Measurements from ENCODE around the gene ACADS.

Gene ACADS, protein sequence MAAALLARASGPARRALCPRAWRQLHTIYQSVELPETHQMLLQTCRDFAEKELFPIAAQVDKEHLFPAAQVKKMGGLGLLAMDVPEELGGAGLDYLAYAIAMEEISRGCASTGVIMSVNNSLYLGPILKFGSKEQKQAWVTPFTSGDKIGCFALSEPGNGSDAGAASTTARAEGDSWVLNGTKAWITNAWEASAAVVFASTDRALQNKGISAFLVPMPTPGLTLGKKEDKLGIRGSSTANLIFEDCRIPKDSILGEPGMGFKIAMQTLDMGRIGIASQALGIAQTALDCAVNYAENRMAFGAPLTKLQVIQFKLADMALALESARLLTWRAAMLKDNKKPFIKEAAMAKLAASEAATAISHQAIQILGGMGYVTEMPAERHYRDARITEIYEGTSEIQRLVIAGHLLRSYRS

DNA sequence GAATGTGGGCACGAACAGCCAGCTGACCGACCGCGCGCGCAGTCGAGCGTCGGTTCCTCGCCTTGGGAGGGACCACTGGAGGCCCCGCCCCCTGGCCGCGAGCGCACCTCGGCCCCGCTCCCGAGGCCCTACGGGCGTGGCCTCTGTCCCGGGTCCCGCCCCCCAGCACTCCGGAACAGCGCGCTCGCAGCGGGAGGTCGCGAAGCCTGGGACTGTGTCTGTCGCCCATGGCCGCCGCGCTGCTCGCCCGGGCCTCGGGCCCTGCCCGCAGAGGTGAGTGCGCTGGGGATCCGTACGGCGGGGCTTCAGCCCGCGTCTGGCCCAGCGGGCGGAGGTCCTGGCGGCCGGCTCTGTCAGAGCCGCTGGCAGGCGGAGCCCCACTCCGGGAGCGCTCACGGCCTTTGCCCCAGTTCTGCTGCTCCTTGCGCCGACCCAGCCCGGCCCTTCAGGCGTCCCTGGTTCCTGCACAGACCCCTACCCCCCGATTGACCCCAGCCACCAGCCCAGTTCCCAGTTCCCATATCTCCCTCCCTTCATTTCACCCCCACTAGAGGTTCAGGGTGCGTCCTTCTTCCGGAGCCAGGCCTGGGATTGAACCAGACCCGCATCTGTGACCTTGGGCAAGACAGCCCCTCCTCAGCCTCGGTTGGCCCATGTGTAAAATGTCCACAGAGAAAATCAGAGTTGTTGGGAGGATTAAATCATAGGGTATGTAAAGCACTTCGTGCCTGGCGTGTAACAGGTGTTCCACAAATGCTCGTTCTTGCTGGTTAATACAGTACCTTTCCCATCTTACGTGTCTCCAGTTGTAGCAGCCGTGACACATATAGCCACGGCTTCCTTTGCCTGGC is at the start of gene ACADS:
ACADS (plus strand) TSS at position 168 of the 851 bp plus-strand sequence; CDS start at position 228, 60 bp downstream.
- H3K9me3 ChIP-seq (ENCODE audit: control insufficient read depth, insufficient read depth, low read depth, low read length) = no peaks in the 10 kb centered on the region
- H3K27ac ChIP-seq (ENCODE audit: extremely low read depth, low read depth, low read length) = peak within 1 kb of the TSS; percentile 40; the same call in 1 of the 2 replicates
- H3K4me3 ChIP-seq (ENCODE audit: low read depth, low read length) = peak within 1 kb of the TSS; percentile 64
- ChIA-PET CTCF (interaction anchor here (1.2 kb wide), 1 partner anchor 11 kb away, joined by 6 read pairs; no protein-coding TSS in a partner anchor), POLR2A (interaction anchor here (1.0 kb wide), 2 partner anchors 14 to 144 kb away, joined by 4 read pairs; partner anchors contain the start of gene POP5)
- H3K36me3 ChIP-seq (ENCODE audit: control insufficient read depth in 2 of 2, insufficient read depth in 1 of 2, low read length in 2 of 2) = peaks cover 24 to 73% of the 10 kb centered on the region in 2 experiments
- H3K4me1 ChIP-seq (ENCODE audit: control insufficient read depth, insufficient read depth, low read length) = no peaks in the 10 kb centered on the region; the same call in none of the 2 replicates
- TF ChIP-seq ZEB2 (tag by site-specific recombination; IDR thresholded peaks at IDR 0.05) = peak; percentile 76
- TF ChIP-seq, protein P1, sequence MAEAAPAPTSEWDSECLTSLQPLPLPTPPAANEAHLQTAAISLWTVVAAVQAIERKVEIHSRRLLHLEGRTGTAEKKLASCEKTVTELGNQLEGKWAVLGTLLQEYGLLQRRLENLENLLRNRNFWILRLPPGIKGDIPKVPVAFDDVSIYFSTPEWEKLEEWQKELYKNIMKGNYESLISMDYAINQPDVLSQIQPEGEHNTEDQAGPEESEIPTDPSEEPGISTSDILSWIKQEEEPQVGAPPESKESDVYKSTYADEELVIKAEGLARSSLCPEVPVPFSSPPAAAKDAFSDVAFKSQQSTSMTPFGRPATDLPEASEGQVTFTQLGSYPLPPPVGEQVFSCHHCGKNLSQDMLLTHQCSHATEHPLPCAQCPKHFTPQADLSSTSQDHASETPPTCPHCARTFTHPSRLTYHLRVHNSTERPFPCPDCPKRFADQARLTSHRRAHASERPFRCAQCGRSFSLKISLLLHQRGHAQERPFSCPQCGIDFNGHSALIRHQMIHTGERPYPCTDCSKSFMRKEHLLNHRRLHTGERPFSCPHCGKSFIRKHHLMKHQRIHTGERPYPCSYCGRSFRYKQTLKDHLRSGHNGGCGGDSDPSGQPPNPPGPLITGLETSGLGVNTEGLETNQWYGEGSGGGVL (tag by site-specific recombination; IDR thresholded peaks at IDR 0.05) = peak; percentile 9; the same call in 1 of the 2 replicates
- no peak for TF ChIP-seq ZNF529 (tag by site-specific recombination; IDR thresholded peaks at IDR 0.05; ENCODE audit: insufficient replicate concordance)
- TF ChIP-seq ZNF335 (tag by site-specific recombination; conservative IDR thresholded peaks at IDR 0.05) = no peak
- TF ChIP-seq, protein P2, sequence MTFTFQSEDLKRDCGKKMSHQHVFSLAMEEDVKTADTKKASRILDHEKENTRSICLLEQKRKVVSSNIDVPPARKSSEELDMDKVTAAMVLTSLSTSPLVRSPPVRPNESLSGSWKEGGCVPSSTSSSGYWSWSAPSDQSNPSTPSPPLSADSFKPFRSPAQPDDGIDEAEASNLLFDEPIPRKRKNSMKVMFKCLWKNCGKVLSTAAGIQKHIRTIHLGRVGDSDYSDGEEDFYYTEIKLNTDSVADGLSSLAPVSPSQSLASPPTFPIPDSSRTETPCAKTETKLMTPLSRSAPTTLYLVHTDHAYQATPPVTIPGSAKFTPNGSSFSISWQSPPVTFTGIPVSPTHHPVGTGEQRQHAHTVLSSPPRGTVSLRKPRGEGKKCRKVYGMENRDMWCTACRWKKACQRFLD (tag by site-specific recombination; IDR thresholded peaks at IDR 0.05) = no peak
- TF ChIP-seq, protein P3, sequence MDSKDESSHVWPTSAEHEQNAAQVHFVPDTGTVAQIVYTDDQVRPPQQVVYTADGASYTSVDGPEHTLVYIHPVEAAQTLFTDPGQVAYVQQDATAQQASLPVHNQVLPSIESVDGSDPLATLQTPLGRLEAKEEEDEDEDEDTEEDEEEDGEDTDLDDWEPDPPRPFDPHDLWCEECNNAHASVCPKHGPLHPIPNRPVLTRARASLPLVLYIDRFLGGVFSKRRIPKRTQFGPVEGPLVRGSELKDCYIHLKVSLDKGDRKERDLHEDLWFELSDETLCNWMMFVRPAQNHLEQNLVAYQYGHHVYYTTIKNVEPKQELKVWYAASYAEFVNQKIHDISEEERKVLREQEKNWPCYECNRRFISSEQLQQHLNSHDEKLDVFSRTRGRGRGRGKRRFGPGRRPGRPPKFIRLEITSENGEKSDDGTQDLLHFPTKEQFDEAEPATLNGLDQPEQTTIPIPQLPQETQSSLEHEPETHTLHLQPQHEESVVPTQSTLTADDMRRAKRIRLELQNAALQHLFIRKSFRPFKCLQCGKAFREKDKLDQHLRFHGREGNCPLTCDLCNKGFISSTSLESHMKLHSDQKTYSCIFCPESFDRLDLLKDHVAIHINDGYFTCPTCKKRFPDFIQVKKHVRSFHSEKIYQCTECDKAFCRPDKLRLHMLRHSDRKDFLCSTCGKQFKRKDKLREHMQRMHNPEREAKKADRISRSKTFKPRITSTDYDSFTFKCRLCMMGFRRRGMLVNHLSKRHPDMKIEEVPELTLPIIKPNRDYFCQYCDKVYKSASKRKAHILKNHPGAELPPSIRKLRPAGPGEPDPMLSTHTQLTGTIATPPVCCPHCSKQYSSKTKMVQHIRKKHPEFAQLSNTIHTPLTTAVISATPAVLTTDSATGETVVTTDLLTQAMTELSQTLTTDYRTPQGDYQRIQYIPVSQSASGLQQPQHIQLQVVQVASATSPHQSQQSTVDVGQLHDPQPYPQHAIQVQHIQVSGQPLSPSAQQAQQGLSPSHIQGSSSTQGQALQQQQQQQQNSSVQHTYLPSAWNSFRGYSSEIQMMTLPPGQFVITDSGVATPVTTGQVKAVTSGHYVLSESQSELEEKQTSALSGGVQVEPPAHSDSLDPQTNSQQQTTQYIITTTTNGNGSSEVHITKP (tag by site-specific recombination; IDR thresholded peaks at IDR 0.05) = peak; percentile 54; the same call in 1 of the 2 replicates
- TF ChIP-seq ZNF23 (tag by site-specific recombination; IDR thresholded peaks at IDR 0.05; ENCODE audit: borderline replicate concordance) = no peak
- no peak for TF ChIP-seq ZNF747 (tag by site-specific recombination; IDR thresholded peaks at IDR 0.05)
- TF ChIP-seq ZNF302 (tag by site-specific recombination; IDR thresholded peaks at IDR 0.05; ENCODE audit: low read depth) = no peak
- TF ChIP-seq ZNF707 (tag by site-specific recombination; IDR thresholded peaks at IDR 0.05) = no peak
- no peak for TF ChIP-seq ZNF394 (tag by site-specific recombination; IDR thresholded peaks at IDR 0.05; ENCODE audit: borderline replicate concordance)
- no peak for TF ChIP-seq ZNF404 (tag by site-specific recombination; IDR thresholded peaks at IDR 0.05)
- peak; percentile 76; the same call in 1 of the 2 replicates for TF ChIP-seq KLF1 (tag by site-specific recombination; IDR thresholded peaks at IDR 0.05)
- peak; percentile 55; the same call in 1 of the 2 replicates for TF ChIP-seq KLF16 (tag by site-specific recombination; IDR thresholded peaks at IDR 0.05)
- TF ChIP-seq KLF9 (tag by site-specific recombination; IDR thresholded peaks at IDR 0.05; ENCODE audit: low read depth) = peak; percentile 91
- TF ChIP-seq, protein P4, sequence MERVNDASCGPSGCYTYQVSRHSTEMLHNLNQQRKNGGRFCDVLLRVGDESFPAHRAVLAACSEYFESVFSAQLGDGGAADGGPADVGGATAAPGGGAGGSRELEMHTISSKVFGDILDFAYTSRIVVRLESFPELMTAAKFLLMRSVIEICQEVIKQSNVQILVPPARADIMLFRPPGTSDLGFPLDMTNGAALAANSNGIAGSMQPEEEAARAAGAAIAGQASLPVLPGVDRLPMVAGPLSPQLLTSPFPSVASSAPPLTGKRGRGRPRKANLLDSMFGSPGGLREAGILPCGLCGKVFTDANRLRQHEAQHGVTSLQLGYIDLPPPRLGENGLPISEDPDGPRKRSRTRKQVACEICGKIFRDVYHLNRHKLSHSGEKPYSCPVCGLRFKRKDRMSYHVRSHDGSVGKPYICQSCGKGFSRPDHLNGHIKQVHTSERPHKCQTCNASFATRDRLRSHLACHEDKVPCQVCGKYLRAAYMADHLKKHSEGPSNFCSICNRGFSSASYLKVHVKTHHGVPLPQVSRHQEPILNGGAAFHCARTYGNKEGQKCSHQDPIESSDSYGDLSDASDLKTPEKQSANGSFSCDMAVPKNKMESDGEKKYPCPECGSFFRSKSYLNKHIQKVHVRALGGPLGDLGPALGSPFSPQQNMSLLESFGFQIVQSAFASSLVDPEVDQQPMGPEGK (tag by site-specific recombination; IDR thresholded peaks at IDR 0.05) = peak; percentile 74
- TF ChIP-seq, protein P5, sequence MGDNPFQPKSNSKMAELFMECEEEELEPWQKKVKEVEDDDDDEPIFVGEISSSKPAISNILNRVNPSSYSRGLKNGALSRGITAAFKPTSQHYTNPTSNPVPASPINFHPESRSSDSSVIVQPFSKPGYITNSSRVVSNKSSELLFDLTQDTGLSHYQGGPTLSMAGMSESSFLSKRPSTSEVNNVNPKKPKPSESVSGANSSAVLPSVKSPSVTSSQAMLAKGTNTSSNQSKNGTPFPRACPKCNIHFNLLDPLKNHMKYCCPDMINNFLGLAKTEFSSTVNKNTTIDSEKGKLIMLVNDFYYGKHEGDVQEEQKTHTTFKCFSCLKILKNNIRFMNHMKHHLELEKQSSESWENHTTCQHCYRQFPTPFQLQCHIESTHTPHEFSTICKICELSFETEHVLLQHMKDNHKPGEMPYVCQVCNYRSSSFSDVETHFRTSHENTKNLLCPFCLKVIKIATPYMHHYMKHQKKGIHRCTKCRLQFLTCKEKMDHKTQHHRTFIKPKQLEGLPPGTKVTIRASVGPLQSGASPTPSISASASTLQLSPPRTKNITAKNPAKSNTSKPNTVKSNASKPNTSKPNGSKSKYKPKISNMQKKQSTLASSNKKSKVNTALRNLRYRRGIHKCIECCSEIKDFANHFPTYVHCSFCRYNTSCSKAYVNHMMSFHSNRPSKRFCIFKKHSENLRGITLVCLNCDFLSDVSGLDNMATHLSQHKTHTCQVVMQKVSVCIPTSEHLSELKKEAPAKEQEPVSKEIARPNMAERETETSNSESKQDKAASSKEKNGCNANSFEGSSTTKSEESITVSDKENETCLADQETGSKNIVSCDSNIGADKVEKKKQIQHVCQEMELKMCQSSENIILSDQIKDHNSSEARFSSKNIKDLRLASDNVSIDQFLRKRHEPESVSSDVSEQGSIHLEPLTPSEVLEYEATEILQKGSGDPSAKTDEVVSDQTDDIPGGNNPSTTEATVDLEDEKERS (tag by site-specific recombination; IDR thresholded peaks at IDR 0.05) = no peak
- TF ChIP-seq, protein P6, sequence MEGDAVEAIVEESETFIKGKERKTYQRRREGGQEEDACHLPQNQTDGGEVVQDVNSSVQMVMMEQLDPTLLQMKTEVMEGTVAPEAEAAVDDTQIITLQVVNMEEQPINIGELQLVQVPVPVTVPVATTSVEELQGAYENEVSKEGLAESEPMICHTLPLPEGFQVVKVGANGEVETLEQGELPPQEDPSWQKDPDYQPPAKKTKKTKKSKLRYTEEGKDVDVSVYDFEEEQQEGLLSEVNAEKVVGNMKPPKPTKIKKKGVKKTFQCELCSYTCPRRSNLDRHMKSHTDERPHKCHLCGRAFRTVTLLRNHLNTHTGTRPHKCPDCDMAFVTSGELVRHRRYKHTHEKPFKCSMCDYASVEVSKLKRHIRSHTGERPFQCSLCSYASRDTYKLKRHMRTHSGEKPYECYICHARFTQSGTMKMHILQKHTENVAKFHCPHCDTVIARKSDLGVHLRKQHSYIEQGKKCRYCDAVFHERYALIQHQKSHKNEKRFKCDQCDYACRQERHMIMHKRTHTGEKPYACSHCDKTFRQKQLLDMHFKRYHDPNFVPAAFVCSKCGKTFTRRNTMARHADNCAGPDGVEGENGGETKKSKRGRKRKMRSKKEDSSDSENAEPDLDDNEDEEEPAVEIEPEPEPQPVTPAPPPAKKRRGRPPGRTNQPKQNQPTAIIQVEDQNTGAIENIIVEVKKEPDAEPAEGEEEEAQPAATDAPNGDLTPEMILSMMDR (tag by site-specific recombination; IDR thresholded peaks at IDR 0.05) = no peak
- no peak for TF ChIP-seq ZNF211 (tag by site-specific recombination; IDR thresholded peaks at IDR 0.05; ENCODE audit: low read depth)

Measured in HEK293 (cell line).